Measurements from ENCODE around the gene RTL5.

The RTL5 gene

DNA sequence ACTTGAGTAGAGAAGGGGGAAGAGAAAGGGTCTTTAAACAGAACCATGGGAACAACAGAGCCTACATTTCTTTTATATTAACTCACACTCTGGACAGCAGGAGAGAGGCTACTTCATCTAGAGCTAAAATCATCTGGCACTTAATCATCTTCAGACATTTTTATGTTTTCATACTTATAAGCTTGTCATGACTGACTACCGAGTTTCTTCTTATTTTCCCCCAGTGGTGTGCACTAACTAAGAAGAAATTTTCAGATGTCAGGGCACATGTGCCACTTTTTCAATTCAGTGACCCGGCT lies 11.8 kb upstream of the RTL5 start:
- H3K4me1 ChIP-seq (ENCODE audit: control insufficient read depth, insufficient read depth, low read length) = no peaks in the 10 kb centered on the region
- no peaks in the 10 kb centered on the region for H3K9me3 ChIP-seq (ENCODE audit: control insufficient read depth, insufficient read depth, low read length)
- no peak for DNase-seq (ENCODE audit: low read depth, low spot score)
- peaks cover 5% of the 10 kb centered on the region; the same call in 1 of the 2 replicates for H3K36me3 ChIP-seq (ENCODE audit: control insufficient read depth, insufficient read depth, low read length)
- no peaks in the 10 kb centered on the region for H3K27me3 ChIP-seq (ENCODE audit: control insufficient read depth, insufficient read depth, low read length)
- no peak overlapping the region for H3K4me3 ChIP-seq (ENCODE audit: low read length)
- no peak overlapping the region for H3K27ac ChIP-seq (ENCODE audit: low read length)
- WGBS (ENCODE audit: insufficient coverage, insufficient read length) = no CpG with 5 or more reads among the region's 2 CpGs

DNA sequence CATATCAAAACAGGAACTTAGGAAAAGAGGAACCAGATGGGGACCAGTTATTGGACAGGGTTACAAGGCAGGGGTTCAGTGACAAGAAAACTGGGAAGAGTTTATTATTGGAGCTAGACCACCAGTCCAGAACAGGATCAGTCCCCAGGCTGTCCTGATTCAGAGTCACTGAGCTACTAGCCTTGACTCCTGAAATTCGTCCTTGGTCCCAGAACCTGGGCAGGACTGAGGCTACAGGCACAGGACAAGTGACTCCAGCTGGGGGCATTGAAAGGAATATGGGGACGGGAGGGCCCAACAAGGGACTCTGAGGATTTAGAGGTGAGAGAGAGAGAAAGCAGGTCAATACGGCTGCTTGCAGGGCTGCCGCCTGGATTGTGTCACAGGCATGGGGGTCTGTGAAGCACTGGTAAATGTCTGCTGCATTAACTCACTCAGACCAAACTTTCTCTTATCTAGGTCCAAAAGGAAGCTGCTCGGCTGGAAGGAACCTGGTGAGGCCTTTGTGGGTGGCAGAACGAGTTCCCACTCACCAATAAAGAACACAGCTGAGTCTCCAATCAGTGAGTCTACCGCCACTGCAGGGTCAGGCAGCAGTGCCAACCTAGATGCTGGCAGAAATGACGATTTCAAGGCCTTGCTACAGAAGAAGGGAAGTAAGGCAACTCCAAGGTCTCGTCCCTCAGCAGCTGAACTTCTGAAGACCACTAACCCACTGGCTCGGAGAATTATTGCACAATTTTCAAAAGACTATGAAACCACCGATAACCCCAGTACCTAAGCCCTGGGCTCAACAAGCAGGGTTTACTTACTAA lies 11.3 kb upstream of the RTL5 start:
- Histone ChIP-seq H3K27ac (ENCODE audit: low read length) (no peak overlapping the region), H3K36me3 (ENCODE audit: control insufficient read depth, insufficient read depth, low read length) (peaks cover 5% of the 10 kb centered on the region; the same call in 1 of the 2 replicates), H3K4me1 (ENCODE audit: control insufficient read depth, insufficient read depth, low read length) (no peaks in the 10 kb centered on the region), H3K4me3 (ENCODE audit: low read length) (no peak overlapping the region), H3K27me3 (ENCODE audit: control insufficient read depth, insufficient read depth, low read length) (no peaks in the 10 kb centered on the region), H3K9me3 (ENCODE audit: control insufficient read depth, insufficient read depth, low read length) (no peaks in the 10 kb centered on the region)
- DNase-seq (ENCODE audit: low read depth, low spot score) = no peak
- no CpG with 5 or more reads among the region's 11 CpGs for WGBS (ENCODE audit: insufficient coverage, insufficient read length)

DNA sequence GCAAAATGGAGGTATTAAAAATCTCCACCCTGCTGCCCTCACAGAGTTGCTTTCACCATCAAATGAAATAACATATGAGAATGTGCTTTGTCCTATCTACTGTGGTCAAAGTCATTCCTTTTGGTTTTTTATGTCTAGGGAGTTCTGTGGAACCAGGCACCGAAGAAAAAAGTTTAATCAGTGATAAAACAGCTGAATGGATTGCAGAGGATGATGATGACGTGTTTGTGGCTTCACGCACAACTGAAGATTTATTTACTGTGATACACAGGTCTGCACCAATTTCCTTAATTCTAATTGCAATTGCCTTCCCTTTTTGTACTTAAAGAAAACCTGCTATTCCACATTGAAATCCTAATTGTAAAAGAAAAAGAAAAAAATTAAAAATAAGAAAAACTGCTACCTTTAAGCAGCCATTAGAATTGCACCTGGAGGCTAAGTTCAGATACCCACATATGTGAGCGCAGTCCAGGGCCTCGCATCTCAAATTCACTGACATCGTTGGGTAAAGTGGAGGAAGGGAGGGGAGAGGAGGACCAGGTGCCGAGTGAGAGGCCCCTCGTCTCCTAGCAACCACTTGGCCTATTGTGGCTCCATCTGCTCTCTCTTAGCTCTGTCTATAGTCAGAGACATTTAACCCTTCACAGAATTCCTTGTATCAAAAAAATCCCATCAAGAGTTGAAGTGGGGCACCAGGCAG lies 10.5 kb upstream of the RTL5 start:
- H3K27me3 ChIP-seq (ENCODE audit: control insufficient read depth, insufficient read depth, low read length) = no peaks in the 10 kb centered on the region
- peaks cover 5% of the 10 kb centered on the region; the same call in 1 of the 2 replicates for H3K36me3 ChIP-seq (ENCODE audit: control insufficient read depth, insufficient read depth, low read length)
- DNase-seq (ENCODE audit: low read depth, low spot score) = no peak
- H3K4me1 ChIP-seq (ENCODE audit: control insufficient read depth, insufficient read depth, low read length) = no peaks in the 10 kb centered on the region
- H3K4me3 ChIP-seq (ENCODE audit: low read length) = no peak overlapping the region
- no peaks in the 10 kb centered on the region for H3K9me3 ChIP-seq (ENCODE audit: control insufficient read depth, insufficient read depth, low read length)
- H3K27ac ChIP-seq (ENCODE audit: low read length) = no peak overlapping the region
- WGBS (ENCODE audit: insufficient coverage, insufficient read length) = no CpG with 5 or more reads among the region's 8 CpGs

DNA sequence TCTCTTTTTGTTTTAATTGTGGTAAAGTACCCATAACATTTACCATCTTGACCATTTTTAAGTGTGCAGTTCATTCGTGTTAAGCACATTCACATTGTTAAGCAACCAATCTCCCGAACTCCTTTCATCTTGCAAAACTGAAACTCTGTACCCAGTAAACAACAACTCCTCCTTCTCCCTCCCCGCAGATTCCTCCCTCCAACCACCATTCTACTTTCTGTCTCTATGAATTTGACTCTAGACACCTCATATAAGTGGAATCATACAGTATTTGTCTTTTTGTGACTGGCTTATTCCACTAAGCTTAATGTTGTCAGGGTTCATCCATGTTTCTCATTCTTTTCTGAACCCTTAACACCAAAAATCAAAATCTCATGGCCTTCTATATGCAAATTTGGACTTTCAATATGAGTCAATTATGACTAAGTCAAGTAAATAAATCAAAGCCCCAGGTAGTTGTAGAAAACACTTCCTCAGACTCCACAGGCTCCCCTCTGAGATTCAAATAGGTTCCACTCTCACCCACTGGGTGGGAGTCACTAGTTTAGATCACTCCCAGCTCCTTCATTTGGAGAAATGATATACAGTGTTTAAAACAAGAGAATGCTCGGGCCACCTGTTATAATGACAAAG lies 9.8 kb upstream of the RTL5 start:
- Histone ChIP-seq H3K27me3 (ENCODE audit: control insufficient read depth, insufficient read depth, low read length) (no peaks in the 10 kb centered on the region), H3K4me3 (ENCODE audit: low read length) (no peak overlapping the region), H3K36me3 (ENCODE audit: control insufficient read depth, insufficient read depth, low read length) (peaks cover 5% of the 10 kb centered on the region; the same call in 1 of the 2 replicates), H3K4me1 (ENCODE audit: control insufficient read depth, insufficient read depth, low read length) (no peaks in the 10 kb centered on the region), H3K27ac (ENCODE audit: low read length) (no peak overlapping the region), H3K9me3 (ENCODE audit: control insufficient read depth, insufficient read depth, low read length) (no peaks in the 10 kb centered on the region)
- no peak for DNase-seq (ENCODE audit: low read depth, low spot score)
- WGBS (ENCODE audit: insufficient coverage, insufficient read length) = no CpG with 5 or more reads among the region's 4 CpGs

DNA sequence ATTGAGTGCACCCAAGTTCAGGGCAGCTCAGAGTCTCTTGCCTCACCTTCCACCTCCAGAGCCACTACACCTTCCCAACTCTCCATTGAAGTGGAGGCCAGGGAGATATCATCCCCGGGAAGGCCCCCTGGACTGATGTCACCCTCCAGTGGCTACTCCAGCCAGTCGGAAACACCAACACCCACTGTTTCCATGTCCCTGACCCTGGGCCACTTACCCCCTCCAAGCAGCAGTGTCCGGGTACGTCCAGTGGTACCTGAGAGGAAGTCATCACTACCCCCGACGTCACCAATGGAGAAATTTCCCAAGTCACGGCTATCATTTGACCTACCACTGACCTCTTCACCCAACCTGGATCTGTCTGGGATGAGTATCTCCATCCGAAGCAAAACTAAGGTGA lies 7.8 kb upstream of the RTL5 start:
- no peak for DNase-seq (ENCODE audit: low read depth, low spot score)
- no peaks in the 10 kb centered on the region for H3K9me3 ChIP-seq (ENCODE audit: control insufficient read depth, insufficient read depth, low read length)
- no peaks in the 10 kb centered on the region for H3K4me1 ChIP-seq (ENCODE audit: control insufficient read depth, insufficient read depth, low read length)
- H3K27me3 ChIP-seq (ENCODE audit: control insufficient read depth, insufficient read depth, low read length) = no peaks in the 10 kb centered on the region
- no peak overlapping the region for H3K27ac ChIP-seq (ENCODE audit: low read length)
- H3K36me3 ChIP-seq (ENCODE audit: control insufficient read depth, insufficient read depth, low read length) = peaks cover 5% of the 10 kb centered on the region; the same call in 1 of the 2 replicates
- no CpG with 5 or more reads among the region's 8 CpGs for WGBS (ENCODE audit: insufficient coverage, insufficient read length)
- H3K4me3 ChIP-seq (ENCODE audit: low read length) = no peak overlapping the region

DNA sequence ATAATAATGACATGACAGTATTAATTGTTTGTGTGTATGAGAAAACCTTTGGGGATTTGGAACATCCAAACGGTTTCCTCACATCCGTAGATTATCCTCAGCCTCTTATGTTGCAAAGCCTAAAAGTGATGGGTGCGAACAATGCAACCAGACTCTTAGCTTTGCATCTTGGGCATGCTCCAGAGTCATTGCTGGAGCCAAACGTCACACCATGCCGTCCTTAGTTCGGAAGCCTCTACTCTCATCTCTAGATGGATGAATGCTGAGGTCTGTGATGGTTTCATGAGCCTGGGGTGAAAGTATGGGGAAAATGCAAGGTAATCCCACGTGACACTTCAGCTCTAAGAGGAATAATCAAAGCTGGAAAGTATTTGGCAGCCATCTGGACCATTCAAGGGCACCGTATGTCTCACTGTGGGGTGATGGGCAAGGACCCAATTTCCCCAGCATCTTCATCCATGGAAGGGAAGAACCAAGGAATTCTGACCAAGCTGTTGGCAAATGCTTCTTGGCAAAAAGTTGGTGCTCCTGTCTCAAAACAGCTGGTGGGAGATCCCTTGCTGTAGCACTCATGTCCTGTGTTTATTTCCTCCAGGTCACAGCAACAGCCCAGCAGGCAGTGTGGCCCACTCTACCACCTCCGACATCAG lies 6.3 kb upstream of the RTL5 start:
- WGBS (ENCODE audit: insufficient coverage, insufficient read length) = no CpG with 5 or more reads among the region's 9 CpGs
- no peak overlapping the region for H3K4me3 ChIP-seq (ENCODE audit: low read length)
- H3K9me3 ChIP-seq (ENCODE audit: control insufficient read depth, insufficient read depth, low read length) = no peaks in the 10 kb centered on the region
- H3K36me3 ChIP-seq (ENCODE audit: control insufficient read depth, insufficient read depth, low read length) = peaks cover 5% of the 10 kb centered on the region; the same call in 1 of the 2 replicates
- no peak overlapping the region for H3K27ac ChIP-seq (ENCODE audit: low read length)
- H3K4me1 ChIP-seq (ENCODE audit: control insufficient read depth, insufficient read depth, low read length) = no peaks in the 10 kb centered on the region
- DNase-seq (ENCODE audit: low read depth, low spot score) = no peak
- no peaks in the 10 kb centered on the region; the same call in 1 of the 2 replicates for H3K27me3 ChIP-seq (ENCODE audit: control insufficient read depth, insufficient read depth, low read length)

DNA sequence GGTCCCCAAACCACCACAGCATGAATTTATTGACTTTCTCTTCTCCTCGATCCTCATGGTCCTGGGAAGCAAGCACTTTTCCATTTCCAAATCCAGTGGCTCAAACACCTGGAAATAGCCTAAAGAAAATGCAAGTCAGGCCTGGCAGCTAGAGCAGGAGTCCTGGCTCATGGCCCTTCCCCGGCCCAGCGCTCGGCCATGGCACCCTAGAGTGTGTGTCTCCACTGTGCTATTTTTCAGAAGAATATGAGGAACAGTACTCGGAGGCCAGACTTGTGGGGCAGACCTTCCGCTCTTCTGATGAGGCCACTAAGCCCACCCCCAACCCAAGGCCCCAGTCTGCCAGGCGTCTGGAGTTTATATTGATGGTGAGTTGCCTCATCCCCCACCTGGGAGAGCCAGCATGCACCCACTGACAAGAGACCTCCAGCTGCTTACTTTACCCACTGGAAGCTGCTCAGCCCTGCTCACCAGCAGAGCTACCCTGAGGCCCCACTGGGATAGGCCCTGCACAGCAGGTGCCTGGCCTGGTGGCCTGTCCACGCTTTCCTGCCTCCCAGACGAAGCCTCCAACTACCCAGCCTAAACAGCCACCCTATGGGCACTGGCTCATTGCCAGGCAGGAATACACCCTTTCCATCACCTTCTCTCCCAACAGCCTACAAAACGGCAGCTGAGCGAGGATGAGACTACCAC lies 2.3 kb upstream of the RTL5 start:
- no peak overlapping the region for H3K4me3 ChIP-seq (ENCODE audit: low read length)
- H3K9me3 ChIP-seq (ENCODE audit: control insufficient read depth, insufficient read depth, low read length) = no peaks in the 10 kb centered on the region
- no peaks in the 10 kb centered on the region for H3K36me3 ChIP-seq (ENCODE audit: control insufficient read depth, insufficient read depth, low read length)
- DNase-seq (ENCODE audit: low read depth, low spot score) = no peak
- no CpG with 5 or more reads among the region's 11 CpGs for WGBS (ENCODE audit: insufficient coverage, insufficient read length)
- H3K27me3 ChIP-seq (ENCODE audit: control insufficient read depth, insufficient read depth, low read length) = peaks cover 21% of the 10 kb centered on the region
- H3K27ac ChIP-seq (ENCODE audit: low read length) = no peak overlapping the region
- no peaks in the 10 kb centered on the region; the same call in 1 of the 2 replicates for H3K4me1 ChIP-seq (ENCODE audit: control insufficient read depth, insufficient read depth, low read length)

DNA sequence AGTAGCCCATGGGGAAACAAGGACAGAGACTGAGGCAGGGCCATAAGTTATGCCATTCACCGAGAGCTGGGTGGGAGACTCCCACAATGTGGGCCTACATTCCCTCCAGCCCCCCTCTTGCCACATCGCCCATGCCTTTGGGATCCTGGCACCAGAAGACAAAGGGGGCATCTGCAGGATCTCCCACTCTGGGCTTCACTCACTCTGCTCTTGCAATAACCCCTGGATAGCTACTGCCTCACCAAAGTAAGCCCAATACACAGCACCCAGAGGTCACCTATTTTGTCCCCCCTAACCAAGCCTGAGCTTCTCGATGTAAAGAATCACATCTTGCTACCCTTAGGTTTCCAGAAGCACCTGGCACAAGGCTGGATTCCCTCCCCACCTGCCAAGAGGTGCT lies 741 bp upstream of the RTL5 start:
- no CpG with 5 or more reads among the region's 3 CpGs for WGBS (ENCODE audit: insufficient coverage, insufficient read length)
- no peaks in the 10 kb centered on the region; the same call in 1 of the 2 replicates for H3K4me1 ChIP-seq (ENCODE audit: control insufficient read depth, insufficient read depth, low read length)
- no peak overlapping the region for H3K27ac ChIP-seq (ENCODE audit: low read length)
- H3K36me3 ChIP-seq (ENCODE audit: control insufficient read depth, insufficient read depth, low read length) = no peaks in the 10 kb centered on the region
- H3K9me3 ChIP-seq (ENCODE audit: control insufficient read depth, insufficient read depth, low read length) = no peaks in the 10 kb centered on the region
- DNase-seq (ENCODE audit: low read depth, low spot score) = no peak
- no peak overlapping the region for H3K4me3 ChIP-seq (ENCODE audit: low read length)
- H3K27me3 ChIP-seq (ENCODE audit: control insufficient read depth, insufficient read depth, low read length) = peaks cover 22% of the 10 kb centered on the region

DNA sequence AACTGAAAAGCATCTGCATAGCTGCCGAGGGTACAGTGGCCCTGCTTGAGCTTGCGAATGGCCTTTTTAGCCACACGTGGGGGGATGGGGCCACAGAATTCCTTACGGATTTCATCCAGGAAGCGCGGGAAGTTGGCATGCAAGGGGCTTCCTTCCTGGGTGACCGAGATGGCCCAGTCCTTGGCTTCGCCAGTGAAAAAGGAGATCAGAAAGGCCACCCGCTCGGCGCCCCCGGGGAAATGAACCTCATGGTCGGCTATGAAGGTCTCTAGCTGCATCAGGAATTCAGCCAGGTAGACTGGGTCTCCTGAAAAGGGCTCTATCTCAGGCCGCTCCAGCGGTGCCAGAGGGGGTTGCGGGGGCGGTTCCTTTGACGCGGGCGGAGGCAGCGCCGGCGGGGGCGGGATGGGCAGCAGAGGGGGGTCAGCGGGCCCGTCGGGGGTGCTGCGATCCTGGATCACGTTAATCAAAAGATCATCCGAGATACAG lies 909 bp downstream of the RTL5 start:
- H3K27me3 ChIP-seq (ENCODE audit: control insufficient read depth, insufficient read depth, low read length) = peaks cover 22% of the 10 kb centered on the region
- no peaks in the 10 kb centered on the region; the same call in 1 of the 2 replicates for H3K4me1 ChIP-seq (ENCODE audit: control insufficient read depth, insufficient read depth, low read length)
- no peak overlapping the region for H3K27ac ChIP-seq (ENCODE audit: low read length)
- H3K36me3 ChIP-seq (ENCODE audit: control insufficient read depth, insufficient read depth, low read length) = no peaks in the 10 kb centered on the region
- no CpG with 5 or more reads among the region's 30 CpGs for WGBS (ENCODE audit: insufficient coverage, insufficient read length)
- H3K4me3 ChIP-seq (ENCODE audit: low read length) = peak overlapping the region; percentile 26; the same call in 1 of the 2 replicates
- no peaks in the 10 kb centered on the region for H3K9me3 ChIP-seq (ENCODE audit: control insufficient read depth, insufficient read depth, low read length)
- DNase-seq (ENCODE audit: low read depth, low spot score) = no peak

Measured in iPS DF 6.9 (cell line).